ENCODE data around the gene PDE8B.
A peak's percentile ranks its signal among the peaks of the same experiment; 100 is the strongest.

PDE8B gene

DNA sequence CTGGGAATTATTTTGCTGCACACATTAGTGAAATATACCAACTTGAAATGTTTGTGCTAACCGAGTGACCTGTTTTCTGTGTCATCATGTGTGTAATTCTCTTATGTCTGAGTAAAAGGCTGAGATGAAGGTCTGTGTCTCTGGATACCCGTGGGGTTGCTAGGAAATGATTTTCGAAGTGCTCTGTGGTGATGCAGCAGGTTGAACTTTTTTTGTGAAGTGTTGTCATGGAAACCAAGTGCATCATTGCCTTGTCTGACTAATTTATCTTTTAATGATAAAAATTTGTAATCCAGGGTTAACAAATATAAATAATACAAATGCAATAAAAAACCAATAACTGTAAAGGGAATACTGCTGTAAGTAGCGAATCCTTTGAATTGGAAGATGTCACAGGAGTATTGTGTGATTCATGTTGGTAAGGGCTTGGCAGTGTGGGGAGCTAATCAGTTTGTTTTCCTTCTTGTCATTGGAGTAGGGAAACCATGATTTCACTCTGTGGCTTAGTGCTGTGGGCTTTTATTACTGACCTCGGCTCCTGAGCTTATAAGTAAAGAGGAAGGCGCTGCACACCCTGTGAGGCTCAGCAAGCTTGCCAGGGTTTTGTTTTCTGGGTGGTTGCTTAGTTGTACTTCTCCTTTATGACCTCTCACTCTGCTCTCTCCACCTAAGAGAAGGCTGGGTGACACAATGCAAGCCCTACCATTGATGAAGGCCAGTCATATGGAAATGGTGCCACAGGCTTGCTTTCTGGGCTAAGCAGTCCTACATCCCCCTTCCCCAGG is 22.3 kb downstream of the PDE8B start:
- Histone ChIP-seq H2AFZ (ENCODE audit: low read length, unreplicated experiment) (no peak overlapping the region), H3K79me2 (ENCODE audit: control insufficient read depth, insufficient read depth, low read length, unreplicated experiment) (no peaks in the 10 kb centered on the region), H3K36me3 (ENCODE audit: insufficient read depth, low read length) (no peaks in the 10 kb centered on the region), H3K4me3 (ENCODE audit: low read depth, low read length) (no peak overlapping the region), H3K27me3 (ENCODE audit: insufficient read depth, low read length) (peaks cover 36% of the 10 kb centered on the region), H3K4me1 (ENCODE audit: control insufficient read depth, insufficient read depth, low read length, unreplicated experiment) (no peaks in the 10 kb centered on the region), H3K27ac (ENCODE audit: low read depth, low read length) (no peak overlapping the region)

DNA sequence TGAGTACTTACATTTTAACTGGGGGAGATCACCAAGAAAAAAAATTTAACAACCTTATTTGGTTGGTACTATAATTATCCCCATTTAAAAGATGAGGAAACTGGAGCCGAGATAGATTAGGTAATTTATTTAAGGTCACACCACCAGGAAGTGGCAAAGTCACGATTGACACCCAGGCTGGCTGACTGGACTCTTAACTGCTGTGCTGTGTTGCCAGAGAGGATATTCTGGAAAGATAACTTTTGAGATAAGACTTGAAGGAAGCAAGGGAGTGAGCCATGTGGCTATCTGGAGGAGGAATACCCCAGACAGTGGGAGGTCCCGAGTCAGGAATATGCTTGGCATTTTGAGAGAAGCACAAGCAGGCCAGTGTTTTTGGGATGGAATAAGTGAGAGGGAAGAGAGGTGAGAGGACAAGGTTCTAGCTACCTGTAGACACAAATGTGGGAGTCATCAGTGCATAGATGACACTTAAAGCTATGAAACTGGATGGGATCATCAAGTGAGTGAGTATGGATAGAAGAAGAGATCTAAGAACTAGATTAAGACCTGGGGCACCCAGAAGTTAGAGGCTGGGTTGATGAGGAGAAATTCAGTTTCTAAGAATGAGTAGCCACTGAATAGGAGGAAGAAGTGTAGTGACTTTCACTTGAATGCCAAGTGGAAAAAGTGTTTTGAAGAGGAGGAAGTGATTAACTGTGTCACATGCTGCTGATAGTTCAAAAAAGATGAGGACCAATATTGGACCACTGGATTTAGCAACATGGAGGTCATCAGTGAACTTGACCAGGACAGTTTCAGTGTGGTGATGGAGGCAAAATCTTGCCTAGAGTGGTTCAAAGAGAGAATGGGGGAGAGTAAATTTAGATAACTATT is 25.6 kb downstream of the PDE8B start:
- no peak overlapping the region for H3K27ac ChIP-seq (ENCODE audit: low read depth, low read length)
- no peaks in the 10 kb centered on the region for H3K79me2 ChIP-seq (ENCODE audit: control insufficient read depth, insufficient read depth, low read length, unreplicated experiment)
- no peaks in the 10 kb centered on the region for H3K36me3 ChIP-seq (ENCODE audit: insufficient read depth, low read length)
- H2AFZ ChIP-seq (ENCODE audit: low read length, unreplicated experiment) = no peak overlapping the region
- no peaks in the 10 kb centered on the region for H3K4me1 ChIP-seq (ENCODE audit: control insufficient read depth, insufficient read depth, low read length, unreplicated experiment)
- H3K4me3 ChIP-seq (ENCODE audit: low read depth, low read length) = no peak overlapping the region
- H3K27me3 ChIP-seq (ENCODE audit: insufficient read depth, low read length) = 0 out of 2 replicates have a peak, but pooled peaks cover 6% of the 10 kb centered on the region

DNA sequence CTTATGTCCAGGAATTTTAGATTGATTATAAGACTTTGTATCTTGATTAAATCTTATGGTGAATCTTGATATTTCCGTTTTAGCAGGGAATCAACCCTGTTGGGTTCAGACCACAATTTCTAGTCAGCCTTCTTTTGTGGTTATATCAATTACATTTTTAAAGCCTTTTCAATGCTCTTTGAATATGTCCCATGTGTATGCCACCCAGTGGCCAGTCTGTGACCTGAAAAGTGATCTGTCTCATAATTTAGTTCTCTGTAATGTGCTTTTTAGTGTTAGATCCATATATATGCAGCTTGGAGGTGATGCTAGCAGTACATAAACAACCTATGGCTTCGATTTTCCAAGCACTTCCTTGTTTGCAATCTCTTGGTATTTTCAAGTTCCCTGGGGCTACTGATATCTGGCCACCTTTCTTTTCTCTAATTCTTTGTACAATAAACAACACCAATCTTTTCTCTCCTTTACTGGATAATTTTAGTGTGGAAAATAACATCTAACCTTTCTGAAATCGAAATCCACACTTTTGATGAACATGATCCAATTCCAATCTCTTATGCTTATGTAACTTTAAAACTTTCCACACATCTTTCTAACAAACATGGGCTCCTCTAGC is 28.8 kb downstream of the PDE8B start:
- Histone ChIP-seq H3K36me3 (ENCODE audit: insufficient read depth, low read length) (no peaks in the 10 kb centered on the region), H3K4me1 (ENCODE audit: control insufficient read depth, insufficient read depth, low read length, unreplicated experiment) (no peaks in the 10 kb centered on the region), H3K27ac (ENCODE audit: low read depth, low read length) (no peak overlapping the region), H3K4me3 (ENCODE audit: low read depth, low read length) (no peak overlapping the region), H3K27me3 (ENCODE audit: insufficient read depth, low read length) (peaks cover 6% of the 10 kb centered on the region; the same call in 1 of the 2 replicates), H2AFZ (ENCODE audit: low read length, unreplicated experiment) (peak overlapping the region; percentile 39), H3K79me2 (ENCODE audit: control insufficient read depth, insufficient read depth, low read length, unreplicated experiment) (no peaks in the 10 kb centered on the region)

DNA sequence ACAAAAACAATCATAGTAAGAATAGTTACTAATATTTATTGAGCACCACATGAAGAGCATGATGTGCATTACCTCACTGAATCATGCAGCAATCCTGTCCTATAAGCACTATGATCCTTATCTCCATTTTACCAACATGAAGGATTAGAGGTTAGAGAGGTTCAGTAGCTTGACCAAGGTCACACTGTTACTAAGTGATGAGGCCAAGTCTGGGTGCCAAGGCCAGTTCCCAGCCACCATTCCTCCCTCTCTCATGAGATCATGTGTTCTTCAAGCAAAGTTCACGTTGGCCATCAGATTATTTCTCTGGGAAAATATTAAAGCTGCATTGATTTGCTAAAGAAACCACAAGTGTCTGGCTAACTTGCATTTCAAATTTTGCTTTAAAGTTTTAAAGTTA is 31.0 kb downstream of the PDE8B start:
- H3K4me3 ChIP-seq (ENCODE audit: low read depth, low read length) = no peak overlapping the region
- no peak overlapping the region for H2AFZ ChIP-seq (ENCODE audit: low read length, unreplicated experiment)
- H3K27ac ChIP-seq (ENCODE audit: low read depth, low read length) = no peak overlapping the region
- H3K27me3 ChIP-seq (ENCODE audit: insufficient read depth, low read length) = peaks cover 6% of the 10 kb centered on the region; the same call in 1 of the 2 replicates
- no peaks in the 10 kb centered on the region for H3K4me1 ChIP-seq (ENCODE audit: control insufficient read depth, insufficient read depth, low read length, unreplicated experiment)
- no peaks in the 10 kb centered on the region for H3K36me3 ChIP-seq (ENCODE audit: insufficient read depth, low read length)
- H3K79me2 ChIP-seq (ENCODE audit: control insufficient read depth, insufficient read depth, low read length, unreplicated experiment) = no peaks in the 10 kb centered on the region

DNA sequence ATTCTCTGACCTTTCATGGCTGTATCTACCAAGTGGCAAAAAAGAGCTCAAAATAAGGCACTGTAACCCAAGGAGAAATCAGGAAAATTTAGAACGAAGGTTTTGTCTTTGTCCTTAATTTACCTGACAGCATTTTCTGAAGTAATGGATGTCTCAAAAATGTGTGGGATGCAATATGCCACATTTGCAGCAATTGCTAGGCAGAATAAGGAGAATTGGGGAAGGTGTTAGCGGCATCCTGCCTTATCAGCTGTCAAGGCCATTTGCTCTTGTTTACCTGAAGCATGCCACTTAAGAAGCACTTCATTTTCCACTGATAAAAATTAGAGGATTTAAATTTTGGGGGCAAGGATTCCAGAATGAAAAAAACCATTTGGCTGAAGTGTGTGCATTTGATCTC is 39.0 kb downstream of the PDE8B start:
- Histone ChIP-seq H3K27me3 (ENCODE audit: insufficient read depth, low read length) (peaks cover 61% of the 10 kb centered on the region), H3K27ac (ENCODE audit: low read depth, low read length) (no peak overlapping the region), H3K4me3 (ENCODE audit: low read depth, low read length) (no peak overlapping the region), H3K36me3 (ENCODE audit: insufficient read depth, low read length) (no peaks in the 10 kb centered on the region), H2AFZ (ENCODE audit: low read length, unreplicated experiment) (no peak overlapping the region), H3K4me1 (ENCODE audit: control insufficient read depth, insufficient read depth, low read length, unreplicated experiment) (no peaks in the 10 kb centered on the region), H3K79me2 (ENCODE audit: control insufficient read depth, insufficient read depth, low read length, unreplicated experiment) (no peaks in the 10 kb centered on the region)

DNA sequence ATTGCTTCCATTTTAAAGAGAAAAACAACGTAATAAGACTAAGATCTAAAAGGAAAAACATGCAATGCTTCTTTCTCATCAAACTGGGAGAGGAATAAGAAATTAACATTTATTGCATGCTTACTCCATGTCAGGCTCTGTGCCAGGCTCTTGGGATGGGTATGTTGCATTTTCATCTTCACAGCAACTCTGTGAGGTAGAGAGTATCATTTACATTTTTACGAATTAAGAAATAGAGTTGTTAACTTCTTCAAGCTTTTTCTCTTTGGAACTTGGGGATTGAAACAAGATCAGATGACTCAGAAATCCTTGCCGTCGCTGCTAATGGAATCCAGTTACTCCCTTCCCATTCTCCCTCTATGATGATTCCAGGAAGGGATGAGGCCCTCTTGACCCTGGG is 39.5 kb downstream of the PDE8B start:
- Histone ChIP-seq H3K27me3 (ENCODE audit: insufficient read depth, low read length) (peaks cover 66% of the 10 kb centered on the region), H3K36me3 (ENCODE audit: insufficient read depth, low read length) (no peaks in the 10 kb centered on the region), H3K27ac (ENCODE audit: low read depth, low read length) (no peak overlapping the region), H2AFZ (ENCODE audit: low read length, unreplicated experiment) (no peak overlapping the region), H3K4me1 (ENCODE audit: control insufficient read depth, insufficient read depth, low read length, unreplicated experiment) (no peaks in the 10 kb centered on the region), H3K4me3 (ENCODE audit: low read depth, low read length) (no peak overlapping the region), H3K79me2 (ENCODE audit: control insufficient read depth, insufficient read depth, low read length, unreplicated experiment) (no peaks in the 10 kb centered on the region)

DNA sequence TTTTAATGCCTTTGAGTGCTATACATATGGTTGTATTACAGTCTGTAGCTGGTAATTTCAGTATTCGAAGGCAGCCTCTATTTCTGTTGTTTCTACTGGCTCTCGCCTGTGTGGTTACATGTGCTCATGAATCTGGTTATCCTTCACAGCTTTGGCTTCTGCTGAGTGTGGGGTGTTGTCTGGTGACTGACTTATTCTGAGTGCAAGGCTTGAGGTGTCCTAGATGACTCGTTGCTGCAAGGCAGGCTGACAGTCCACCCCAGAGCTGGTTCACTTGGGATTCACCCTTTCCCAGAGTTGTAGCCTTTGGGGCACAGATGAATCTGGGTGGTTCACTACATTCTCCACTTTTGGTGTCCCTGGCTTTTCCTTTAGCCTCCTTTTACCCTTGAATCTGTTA is 41.4 kb downstream of the PDE8B start:
- Histone ChIP-seq H3K79me2 (ENCODE audit: control insufficient read depth, insufficient read depth, low read length, unreplicated experiment) (no peaks in the 10 kb centered on the region), H3K4me1 (ENCODE audit: control insufficient read depth, insufficient read depth, low read length, unreplicated experiment) (no peaks in the 10 kb centered on the region), H3K36me3 (ENCODE audit: insufficient read depth, low read length) (no peaks in the 10 kb centered on the region), H3K27me3 (ENCODE audit: insufficient read depth, low read length) (peaks cover 74% of the 10 kb centered on the region), H3K27ac (ENCODE audit: low read depth, low read length) (no peak overlapping the region), H2AFZ (ENCODE audit: low read length, unreplicated experiment) (no peak overlapping the region), H3K4me3 (ENCODE audit: low read depth, low read length) (no peak overlapping the region)

DNA sequence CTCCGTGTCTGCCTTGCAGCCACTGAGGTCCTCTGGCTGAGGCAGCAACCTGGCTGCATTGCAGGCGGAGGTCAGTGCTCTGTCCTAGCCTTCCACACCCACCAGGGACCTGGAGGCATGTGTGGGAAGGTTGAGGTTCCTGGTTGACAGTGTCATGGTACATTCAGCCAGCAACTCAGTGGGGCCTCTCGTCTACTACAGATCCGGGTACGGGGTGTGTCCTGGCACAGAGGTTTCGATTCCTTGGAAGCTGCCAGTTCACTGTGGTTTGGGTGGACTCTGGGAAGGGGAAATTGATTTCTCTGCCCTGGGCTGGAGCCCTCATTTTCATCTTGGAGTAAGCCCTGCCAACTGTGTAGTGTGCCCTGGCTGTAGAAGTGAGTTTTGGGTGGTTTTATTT is 45.1 kb downstream of the PDE8B start:
- H3K79me2 ChIP-seq (ENCODE audit: control insufficient read depth, insufficient read depth, low read length, unreplicated experiment) = no peaks in the 10 kb centered on the region
- H3K27me3 ChIP-seq (ENCODE audit: insufficient read depth, low read length) = peaks cover 55% of the 10 kb centered on the region
- no peaks in the 10 kb centered on the region for H3K4me1 ChIP-seq (ENCODE audit: control insufficient read depth, insufficient read depth, low read length, unreplicated experiment)
- no peaks in the 10 kb centered on the region for H3K36me3 ChIP-seq (ENCODE audit: insufficient read depth, low read length)
- H3K27ac ChIP-seq (ENCODE audit: low read depth, low read length) = no peak overlapping the region
- no peak overlapping the region for H2AFZ ChIP-seq (ENCODE audit: low read length, unreplicated experiment)
- no peak overlapping the region for H3K4me3 ChIP-seq (ENCODE audit: low read depth, low read length)

DNA sequence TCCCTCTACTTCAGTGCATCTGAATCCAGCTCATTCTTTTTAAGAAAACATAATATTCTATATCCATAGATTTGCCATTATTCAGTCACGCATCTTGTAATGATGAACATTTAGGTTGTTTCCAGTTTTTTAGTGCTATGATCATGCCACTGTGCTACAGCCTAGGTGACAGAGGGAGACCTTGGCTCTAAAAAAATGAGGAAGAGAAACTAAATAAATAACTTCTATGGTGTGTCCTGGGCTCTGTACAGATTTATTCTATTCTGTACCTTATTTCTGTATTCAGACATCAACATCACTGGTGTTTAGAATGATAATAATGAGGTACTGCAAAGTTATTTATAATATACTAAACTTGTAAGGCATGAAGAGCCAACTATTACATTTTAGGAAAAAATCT is 45.9 kb downstream of the PDE8B start:
- no peaks in the 10 kb centered on the region for H3K79me2 ChIP-seq (ENCODE audit: control insufficient read depth, insufficient read depth, low read length, unreplicated experiment)
- peaks cover 47% of the 10 kb centered on the region for H3K27me3 ChIP-seq (ENCODE audit: insufficient read depth, low read length)
- H3K36me3 ChIP-seq (ENCODE audit: insufficient read depth, low read length) = no peaks in the 10 kb centered on the region
- H3K4me3 ChIP-seq (ENCODE audit: low read depth, low read length) = no peak overlapping the region
- no peaks in the 10 kb centered on the region for H3K4me1 ChIP-seq (ENCODE audit: control insufficient read depth, insufficient read depth, low read length, unreplicated experiment)
- H3K27ac ChIP-seq (ENCODE audit: low read depth, low read length) = no peak overlapping the region
- no peak overlapping the region for H2AFZ ChIP-seq (ENCODE audit: low read length, unreplicated experiment)

DNA sequence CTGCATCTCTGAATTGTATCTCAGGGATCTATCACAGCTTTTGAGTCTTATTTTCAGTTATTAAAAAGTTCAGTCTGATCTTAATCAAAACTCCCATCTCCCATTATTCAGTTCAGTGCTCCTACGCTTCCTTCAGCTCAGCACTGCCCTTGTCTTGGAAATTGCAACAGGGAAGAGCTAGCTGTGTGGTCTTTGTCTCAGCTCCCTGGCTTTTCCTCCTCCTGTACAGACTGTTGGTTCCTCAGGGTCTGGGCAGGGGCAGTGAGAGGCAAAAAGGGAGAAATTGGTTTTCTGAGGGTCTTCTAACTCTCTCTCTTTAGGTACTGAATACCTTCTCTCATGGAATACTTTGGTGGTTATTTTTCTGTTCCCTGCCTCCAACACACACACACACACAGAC is 48.2 kb downstream of the PDE8B start:
- Histone ChIP-seq H3K27ac (ENCODE audit: low read depth, low read length) (no peak overlapping the region), H3K79me2 (ENCODE audit: control insufficient read depth, insufficient read depth, low read length, unreplicated experiment) (no peaks in the 10 kb centered on the region), H3K27me3 (ENCODE audit: insufficient read depth, low read length) (peaks cover 25% of the 10 kb centered on the region), H3K4me3 (ENCODE audit: low read depth, low read length) (no peak overlapping the region), H2AFZ (ENCODE audit: low read length, unreplicated experiment) (no peak overlapping the region), H3K36me3 (ENCODE audit: insufficient read depth, low read length) (no peaks in the 10 kb centered on the region), H3K4me1 (ENCODE audit: control insufficient read depth, insufficient read depth, low read length, unreplicated experiment) (no peaks in the 10 kb centered on the region)
